ENCODE measurements around the gene PTP4A2. TPM values are rescaled to one million over a fixed set of nuclear protein-coding genes. Genes with fewer than 3 reads are reported as not detected.

Gene PTP4A2
- total RNA-seq, 1 donor from 2014 or later = 271 TPM

DNA sequence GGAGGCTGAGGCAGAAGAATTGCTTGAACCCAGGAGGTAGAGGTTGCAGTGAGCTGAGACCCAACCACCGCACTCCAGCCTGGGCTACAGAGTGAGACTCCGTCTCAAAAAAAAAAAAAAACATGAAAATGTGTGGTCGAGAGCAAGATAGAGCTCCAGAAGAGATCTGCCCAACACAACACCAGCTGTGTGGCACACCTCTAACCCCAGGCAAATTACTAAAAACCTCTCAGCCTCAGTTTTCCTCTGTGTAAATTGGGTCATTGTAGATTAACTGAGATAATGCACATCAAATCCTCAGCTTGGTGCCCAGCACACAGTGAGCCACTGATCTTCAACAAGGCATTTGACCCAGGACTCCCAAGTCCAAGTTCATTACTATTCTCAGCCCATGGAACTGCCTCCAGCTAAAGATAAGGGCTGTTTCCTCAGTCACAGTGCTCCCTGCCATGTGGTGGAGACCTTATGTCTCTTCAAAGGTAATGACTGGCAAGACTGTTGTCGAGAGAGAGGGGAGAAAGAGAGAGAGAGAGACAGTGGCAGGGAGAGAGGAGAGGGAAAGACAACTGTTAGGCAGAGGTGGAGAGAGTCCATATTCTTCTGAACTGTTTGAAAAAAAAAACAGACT, 58.1 kb downstream of the PTP4A2 start:
- no peak for FAIRE-seq
- Mint-ChIP-seq H3K4me1 (ENCODE audit: low read depth, unreplicated experiment) (peaks cover 4% of the 10 kb centered on the region), H3K27ac (ENCODE audit: unreplicated experiment) (no peak overlapping the region), H3K36me3 (ENCODE audit: low read depth, unreplicated experiment) (peaks cover 2% of the 10 kb centered on the region), H3K27me3 (ENCODE audit: low read depth, unreplicated experiment) (peaks cover 8% of the 10 kb centered on the region), H3K4me3 (ENCODE audit: unreplicated experiment) (no peak overlapping the region), H3K9me3 (ENCODE audit: unreplicated experiment) (no peaks in the 10 kb centered on the region)
- H3K4me3 ChIP-seq (ENCODE audit: insufficient read depth, low read depth, low read length) = no peak overlapping the region
- H3K4me2 ChIP-seq (ENCODE audit: low read length) = no peak overlapping the region
- no peak for DNase-seq (ENCODE audit: low read depth)
- H2AFZ ChIP-seq (ENCODE audit: low read depth, low read length) = no peak overlapping the region
- no peaks in the 10 kb centered on the region for H3K36me3 ChIP-seq (ENCODE audit: insufficient read depth, low read length)
- H3K9me3 ChIP-seq (ENCODE audit: insufficient read depth, low read depth, low read length) = no peaks in the 10 kb centered on the region
- TF ChIP-seq EZH2 (IDR thresholded peaks at IDR 0.05; ENCODE audit: insufficient read depth, low read length) = no peak
- no peak for TF ChIP-seq CTCF (IDR thresholded peaks at IDR 0.05; ENCODE audit: insufficient read depth, low read depth, low read length)
- no peaks in the 10 kb centered on the region for H3K4me1 ChIP-seq (ENCODE audit: insufficient read depth, low read length)
- H3K27ac ChIP-seq (ENCODE audit: low read depth, low read length) = no peak overlapping the region
- no peaks in the 10 kb centered on the region for H3K79me2 ChIP-seq (ENCODE audit: insufficient read depth, low read length)
- H4K20me1 ChIP-seq (ENCODE audit: insufficient read depth, low read length) = no peaks in the 10 kb centered on the region
- no peak overlapping the region for H3K9ac ChIP-seq (ENCODE audit: low read length)
- no peaks in the 10 kb centered on the region for H3K27me3 ChIP-seq (ENCODE audit: insufficient read depth, low read length)

- peaks cover 4% of the 10 kb centered on the region for H3K4me1 Mint-ChIP-seq (ENCODE audit: low read depth, unreplicated experiment)
- FAIRE-seq (no peak), DNase-seq (ENCODE audit: low read depth) (no peak)
- no peak overlapping the region for H3K27ac ChIP-seq (ENCODE audit: low read depth, low read length)
- no peak overlapping the region for H3K9ac ChIP-seq (ENCODE audit: low read length)
- H3K9me3 Mint-ChIP-seq (ENCODE audit: unreplicated experiment) = peaks cover 4% of the 10 kb centered on the region
- H3K36me3 ChIP-seq (ENCODE audit: insufficient read depth, low read length) = no peaks in the 10 kb centered on the region
- no peaks in the 10 kb centered on the region for H3K79me2 ChIP-seq (ENCODE audit: insufficient read depth, low read length)
- H3K27me3 ChIP-seq (ENCODE audit: insufficient read depth, low read length) = no peaks in the 10 kb centered on the region
- no peak overlapping the region for H3K4me3 Mint-ChIP-seq (ENCODE audit: unreplicated experiment)
- no peak overlapping the region for H3K27ac Mint-ChIP-seq (ENCODE audit: unreplicated experiment)
- TF ChIP-seq CTCF (IDR thresholded peaks at IDR 0.05; ENCODE audit: insufficient read depth, low read depth, low read length) (no peak), EZH2 (IDR thresholded peaks at IDR 0.05; ENCODE audit: insufficient read depth, low read length) (no peak)
- H3K36me3 Mint-ChIP-seq (ENCODE audit: low read depth, unreplicated experiment) = peaks cover 1% of the 10 kb centered on the region
- no peaks in the 10 kb centered on the region for H4K20me1 ChIP-seq (ENCODE audit: insufficient read depth, low read length)
- no peak overlapping the region for H3K4me3 ChIP-seq (ENCODE audit: insufficient read depth, low read depth, low read length)
- H3K9me3 ChIP-seq (ENCODE audit: insufficient read depth, low read depth, low read length) = no peaks in the 10 kb centered on the region
- H2AFZ ChIP-seq (ENCODE audit: low read depth, low read length) = no peak overlapping the region
- H3K4me1 ChIP-seq (ENCODE audit: insufficient read depth, low read length) = no peaks in the 10 kb centered on the region
- H3K4me2 ChIP-seq (ENCODE audit: low read length) = no peak overlapping the region
- H3K27me3 Mint-ChIP-seq (ENCODE audit: low read depth, unreplicated experiment) = peaks cover 8% of the 10 kb centered on the region
Observed at GRCh38 chr1:31878058-31878457, 60.1 kb downstream of the PTP4A2 start.

DNA sequence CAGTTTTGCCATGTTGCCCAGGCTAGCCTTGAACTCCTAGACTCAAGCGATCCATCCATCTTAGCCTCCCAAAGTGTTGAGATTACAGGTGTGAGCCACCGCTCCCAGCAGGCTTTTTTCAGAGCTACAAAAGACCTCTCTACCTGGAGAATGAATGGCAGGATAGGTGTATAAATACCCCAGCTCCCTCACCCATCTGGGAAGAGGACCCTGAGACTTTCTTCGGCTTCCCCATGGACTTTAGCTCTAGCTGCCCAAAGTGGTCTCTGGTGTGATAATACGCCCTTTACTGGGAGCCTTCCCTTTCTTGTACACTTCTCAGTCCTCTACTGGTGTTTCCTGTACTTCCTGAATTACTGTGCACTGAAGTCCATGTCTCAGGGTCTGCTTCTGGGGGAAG, 60.6 kb downstream of the PTP4A2 start:
- no peak overlapping the region for H3K4me3 ChIP-seq (ENCODE audit: insufficient read depth, low read depth, low read length)
- DNase-seq (ENCODE audit: low read depth) = no peak
- Mint-ChIP-seq H3K4me1 (ENCODE audit: low read depth, unreplicated experiment) (peaks cover 4% of the 10 kb centered on the region), H3K36me3 (ENCODE audit: low read depth, unreplicated experiment) (peaks cover 2% of the 10 kb centered on the region), H3K27ac (ENCODE audit: unreplicated experiment) (no peak overlapping the region), H3K27me3 (ENCODE audit: low read depth, unreplicated experiment) (peaks cover 8% of the 10 kb centered on the region), H3K9me3 (ENCODE audit: unreplicated experiment) (peaks cover 5% of the 10 kb centered on the region), H3K4me3 (ENCODE audit: unreplicated experiment) (no peak overlapping the region)
- H4K20me1 ChIP-seq (ENCODE audit: insufficient read depth, low read length) = no peaks in the 10 kb centered on the region
- H3K9ac ChIP-seq (ENCODE audit: low read length) = no peak overlapping the region
- no peak overlapping the region for H2AFZ ChIP-seq (ENCODE audit: low read depth, low read length)
- H3K79me2 ChIP-seq (ENCODE audit: insufficient read depth, low read length) = no peaks in the 10 kb centered on the region
- H3K36me3 ChIP-seq (ENCODE audit: insufficient read depth, low read length) = no peaks in the 10 kb centered on the region
- no peaks in the 10 kb centered on the region for H3K27me3 ChIP-seq (ENCODE audit: insufficient read depth, low read length)
- no peak overlapping the region for H3K27ac ChIP-seq (ENCODE audit: low read depth, low read length)
- no peaks in the 10 kb centered on the region for H3K4me1 ChIP-seq (ENCODE audit: insufficient read depth, low read length)
- TF ChIP-seq CTCF (IDR thresholded peaks at IDR 0.05; ENCODE audit: insufficient read depth, low read depth, low read length) (no peak), EZH2 (IDR thresholded peaks at IDR 0.05; ENCODE audit: insufficient read depth, low read length) (no peak)
- H3K4me2 ChIP-seq (ENCODE audit: low read length) = no peak overlapping the region
- no peaks in the 10 kb centered on the region for H3K9me3 ChIP-seq (ENCODE audit: insufficient read depth, low read depth, low read length)
- no peak for FAIRE-seq
